ENCODE results near the gene SPAAR. TPM values are rescaled to one million over a fixed set of nuclear protein-coding genes. Genes with fewer than 3 reads are reported as not detected.

SPAAR gene
- total and polyA plus RNA-seq, 4 donors = 0.65 to 2.4 (median 1.1) TPM

DNA sequence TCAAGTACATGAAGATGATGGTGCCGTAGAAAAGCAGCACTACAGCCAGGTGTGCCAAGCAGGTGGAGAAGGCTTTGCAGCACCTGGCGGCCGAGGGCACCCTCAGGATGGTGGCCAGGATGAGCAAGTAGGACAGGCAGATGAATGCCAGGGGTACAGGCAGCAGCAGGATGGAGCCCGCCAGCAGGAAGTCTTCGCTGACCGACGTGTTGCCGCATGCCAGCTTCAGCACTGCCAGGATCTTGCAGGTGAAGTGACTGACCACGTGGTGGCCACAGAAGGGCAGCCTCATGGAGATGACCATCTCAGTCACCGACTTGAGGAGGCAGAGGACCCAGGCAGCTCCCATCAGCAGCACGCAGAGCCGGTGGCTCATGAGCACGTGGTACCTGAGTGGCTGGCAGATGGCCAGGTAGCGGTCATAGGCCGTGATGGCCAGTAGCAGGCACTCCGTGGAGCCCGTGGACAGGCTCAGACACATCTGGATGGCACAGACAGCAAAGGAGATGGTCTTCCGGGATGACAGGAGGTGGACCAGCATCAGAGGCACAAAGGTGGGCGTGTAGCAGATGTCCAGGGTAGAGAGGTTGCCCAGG, 39.6 kb upstream of the SPAAR start:
- H3K27me3 ChIP-seq (ENCODE audit: control insufficient read depth in 4 of 4, insufficient read depth in 4 of 4, low read length in 3 of 4) = no peaks in the 10 kb centered on the region
- H3K36me3 ChIP-seq (ENCODE audit: control insufficient read depth in 4 of 4, insufficient read depth in 3 of 4, low read depth in 1 of 4, low read length in 3 of 4) = no peaks in the 10 kb centered on the region
- no peak overlapping the region for H3K4me3 ChIP-seq (ENCODE audit: low read depth in 1 of 3, low read length in 3 of 3)
- H3K9me3 ChIP-seq (ENCODE audit: control insufficient read depth in 4 of 4, low read length in 3 of 4) = no peaks in the 10 kb centered on the region
- no peak for DNase-seq (ENCODE audit: low spot score)
- no peak overlapping the region for H3K9ac ChIP-seq (ENCODE audit: low read depth in 1 of 2, low read length in 2 of 2)
- TF ChIP-seq RAD21 (IDR thresholded peaks at IDR 0.05) (no peak), GABPA (IDR thresholded peaks at IDR 0.05 in 1 of 2, conservative IDR thresholded peaks at IDR 0.05 in 1 of 2) (no peak), FOXA2 (IDR thresholded peaks at IDR 0.05) (no peak), EGR1 (IDR thresholded peaks at IDR 0.05; ENCODE audit: low read depth in 2 of 2) (no peak), SP1 (IDR thresholded peaks at IDR 0.05) (no peak), RXRA (IDR thresholded peaks at IDR 0.05) (no peak), HNF4G (IDR thresholded peaks at IDR 0.05) (no peak), NR2F2 (IDR thresholded peaks at IDR 0.05) (no peak), YY1 (IDR thresholded peaks at IDR 0.05) (no peak), HNF4A (conservative IDR thresholded peaks at IDR 0.05) (no peak), FOXA1 (IDR thresholded peaks at IDR 0.05) (no peak), TAF1 (conservative IDR thresholded peaks at IDR 0.05) (no peak)
- TF ChIP-seq, protein P1, sequence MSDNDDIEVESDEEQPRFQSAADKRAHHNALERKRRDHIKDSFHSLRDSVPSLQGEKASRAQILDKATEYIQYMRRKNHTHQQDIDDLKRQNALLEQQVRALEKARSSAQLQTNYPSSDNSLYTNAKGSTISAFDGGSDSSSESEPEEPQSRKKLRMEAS (IDR thresholded peaks at IDR 0.05) = no peak
- TF ChIP-seq, protein P2, sequence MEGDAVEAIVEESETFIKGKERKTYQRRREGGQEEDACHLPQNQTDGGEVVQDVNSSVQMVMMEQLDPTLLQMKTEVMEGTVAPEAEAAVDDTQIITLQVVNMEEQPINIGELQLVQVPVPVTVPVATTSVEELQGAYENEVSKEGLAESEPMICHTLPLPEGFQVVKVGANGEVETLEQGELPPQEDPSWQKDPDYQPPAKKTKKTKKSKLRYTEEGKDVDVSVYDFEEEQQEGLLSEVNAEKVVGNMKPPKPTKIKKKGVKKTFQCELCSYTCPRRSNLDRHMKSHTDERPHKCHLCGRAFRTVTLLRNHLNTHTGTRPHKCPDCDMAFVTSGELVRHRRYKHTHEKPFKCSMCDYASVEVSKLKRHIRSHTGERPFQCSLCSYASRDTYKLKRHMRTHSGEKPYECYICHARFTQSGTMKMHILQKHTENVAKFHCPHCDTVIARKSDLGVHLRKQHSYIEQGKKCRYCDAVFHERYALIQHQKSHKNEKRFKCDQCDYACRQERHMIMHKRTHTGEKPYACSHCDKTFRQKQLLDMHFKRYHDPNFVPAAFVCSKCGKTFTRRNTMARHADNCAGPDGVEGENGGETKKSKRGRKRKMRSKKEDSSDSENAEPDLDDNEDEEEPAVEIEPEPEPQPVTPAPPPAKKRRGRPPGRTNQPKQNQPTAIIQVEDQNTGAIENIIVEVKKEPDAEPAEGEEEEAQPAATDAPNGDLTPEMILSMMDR (IDR thresholded peaks at IDR 0.05; ENCODE audit: low read depth, low read length, missing input control) = no peak
- TF ChIP-seq, protein P3, sequence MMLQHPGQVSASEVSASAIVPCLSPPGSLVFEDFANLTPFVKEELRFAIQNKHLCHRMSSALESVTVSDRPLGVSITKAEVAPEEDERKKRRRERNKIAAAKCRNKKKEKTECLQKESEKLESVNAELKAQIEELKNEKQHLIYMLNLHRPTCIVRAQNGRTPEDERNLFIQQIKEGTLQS (IDR thresholded peaks at IDR 0.05) = no peak
- TF ChIP-seq, protein P4, sequence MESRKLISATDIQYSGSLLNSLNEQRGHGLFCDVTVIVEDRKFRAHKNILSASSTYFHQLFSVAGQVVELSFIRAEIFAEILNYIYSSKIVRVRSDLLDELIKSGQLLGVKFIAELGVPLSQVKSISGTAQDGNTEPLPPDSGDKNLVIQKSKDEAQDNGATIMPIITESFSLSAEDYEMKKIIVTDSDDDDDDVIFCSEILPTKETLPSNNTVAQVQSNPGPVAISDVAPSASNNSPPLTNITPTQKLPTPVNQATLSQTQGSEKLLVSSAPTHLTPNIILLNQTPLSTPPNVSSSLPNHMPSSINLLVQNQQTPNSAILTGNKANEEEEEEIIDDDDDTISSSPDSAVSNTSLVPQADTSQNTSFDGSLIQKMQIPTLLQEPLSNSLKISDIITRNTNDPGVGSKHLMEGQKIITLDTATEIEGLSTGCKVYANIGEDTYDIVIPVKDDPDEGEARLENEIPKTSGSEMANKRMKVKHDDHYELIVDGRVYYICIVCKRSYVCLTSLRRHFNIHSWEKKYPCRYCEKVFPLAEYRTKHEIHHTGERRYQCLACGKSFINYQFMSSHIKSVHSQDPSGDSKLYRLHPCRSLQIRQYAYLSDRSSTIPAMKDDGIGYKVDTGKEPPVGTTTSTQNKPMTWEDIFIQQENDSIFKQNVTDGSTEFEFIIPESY (IDR thresholded peaks at IDR 0.05) = no peak
- TF ChIP-seq, protein P5, sequence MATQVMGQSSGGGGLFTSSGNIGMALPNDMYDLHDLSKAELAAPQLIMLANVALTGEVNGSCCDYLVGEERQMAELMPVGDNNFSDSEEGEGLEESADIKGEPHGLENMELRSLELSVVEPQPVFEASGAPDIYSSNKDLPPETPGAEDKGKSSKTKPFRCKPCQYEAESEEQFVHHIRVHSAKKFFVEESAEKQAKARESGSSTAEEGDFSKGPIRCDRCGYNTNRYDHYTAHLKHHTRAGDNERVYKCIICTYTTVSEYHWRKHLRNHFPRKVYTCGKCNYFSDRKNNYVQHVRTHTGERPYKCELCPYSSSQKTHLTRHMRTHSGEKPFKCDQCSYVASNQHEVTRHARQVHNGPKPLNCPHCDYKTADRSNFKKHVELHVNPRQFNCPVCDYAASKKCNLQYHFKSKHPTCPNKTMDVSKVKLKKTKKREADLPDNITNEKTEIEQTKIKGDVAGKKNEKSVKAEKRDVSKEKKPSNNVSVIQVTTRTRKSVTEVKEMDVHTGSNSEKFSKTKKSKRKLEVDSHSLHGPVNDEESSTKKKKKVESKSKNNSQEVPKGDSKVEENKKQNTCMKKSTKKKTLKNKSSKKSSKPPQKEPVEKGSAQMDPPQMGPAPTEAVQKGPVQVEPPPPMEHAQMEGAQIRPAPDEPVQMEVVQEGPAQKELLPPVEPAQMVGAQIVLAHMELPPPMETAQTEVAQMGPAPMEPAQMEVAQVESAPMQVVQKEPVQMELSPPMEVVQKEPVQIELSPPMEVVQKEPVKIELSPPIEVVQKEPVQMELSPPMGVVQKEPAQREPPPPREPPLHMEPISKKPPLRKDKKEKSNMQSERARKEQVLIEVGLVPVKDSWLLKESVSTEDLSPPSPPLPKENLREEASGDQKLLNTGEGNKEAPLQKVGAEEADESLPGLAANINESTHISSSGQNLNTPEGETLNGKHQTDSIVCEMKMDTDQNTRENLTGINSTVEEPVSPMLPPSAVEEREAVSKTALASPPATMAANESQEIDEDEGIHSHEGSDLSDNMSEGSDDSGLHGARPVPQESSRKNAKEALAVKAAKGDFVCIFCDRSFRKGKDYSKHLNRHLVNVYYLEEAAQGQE (IDR thresholded peaks at IDR 0.05) = no peak
- 93% methylated on average over 19 of the region's 19 CpGs for WGBS
- no peaks in the 10 kb centered on the region for H3K4me1 ChIP-seq (ENCODE audit: control insufficient read depth in 4 of 4, insufficient read depth in 4 of 4, low read length in 3 of 4)
- H3K27ac ChIP-seq (ENCODE audit: low read depth in 1 of 2, low read length in 2 of 2) = no peak overlapping the region

Data from liver (tissue), 9 donors.